GM21737 (cell line): Measurements from ENCODE around the gene POLR3B.

ENCODE experiments used
- ATAC-seq: cut with Tn5 transposase; IDR thresholded peaks from one replicate; pipeline ENCODE4 v1.9.1; 2021; ENCODE audit warnings: mild to moderate bottlenecking, moderate library complexity; ENCODE audit not compliant: unreplicated experiment

Gene POLR3B

GRCh38 chr12:106527356-106527755, 169.8 kb downstream of the POLR3B start:
- no peak for ATAC-seq

- ATAC-seq = no peak
Measured at GRCh38 chr12:106541201-106541600, 183.7 kb downstream of the POLR3B start.

- no peak for ATAC-seq
Measured at GRCh38 chr12:106551410-106551809, 193.9 kb downstream of the POLR3B start.

GRCh38 chr12:106552228-106552627, 194.7 kb downstream of the POLR3B start:
- ATAC-seq = no peak
